ENCODE measurements around the gene MRPL58.
"Not testable (repeated sequence)": the region's sequence is repeated elsewhere in the genome, so short reads cannot be mapped to it uniquely, and the experiment has no call there.

Gene MRPL58

DNA sequence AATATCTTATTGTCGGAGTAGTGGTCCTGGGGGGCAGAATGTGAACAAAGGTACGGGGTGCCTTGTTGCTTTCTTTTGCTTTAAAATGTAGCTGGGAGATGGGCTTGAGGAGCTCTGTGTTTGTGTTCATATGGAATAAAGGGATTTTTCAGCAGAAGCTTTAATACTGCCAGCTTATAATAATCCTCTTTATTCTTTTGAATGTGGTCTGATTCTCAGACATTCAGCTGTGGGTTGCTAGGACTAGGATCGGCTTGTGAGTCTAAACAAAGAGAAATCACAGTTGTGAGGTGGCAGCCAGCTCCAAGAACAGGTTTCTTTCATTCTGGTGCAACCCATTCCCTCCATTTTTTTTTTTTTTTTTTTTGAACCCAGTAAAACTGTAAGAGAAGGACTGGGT, 7.2 kb downstream of the MRPL58 start:
- DNase-seq: no peak

DNA sequence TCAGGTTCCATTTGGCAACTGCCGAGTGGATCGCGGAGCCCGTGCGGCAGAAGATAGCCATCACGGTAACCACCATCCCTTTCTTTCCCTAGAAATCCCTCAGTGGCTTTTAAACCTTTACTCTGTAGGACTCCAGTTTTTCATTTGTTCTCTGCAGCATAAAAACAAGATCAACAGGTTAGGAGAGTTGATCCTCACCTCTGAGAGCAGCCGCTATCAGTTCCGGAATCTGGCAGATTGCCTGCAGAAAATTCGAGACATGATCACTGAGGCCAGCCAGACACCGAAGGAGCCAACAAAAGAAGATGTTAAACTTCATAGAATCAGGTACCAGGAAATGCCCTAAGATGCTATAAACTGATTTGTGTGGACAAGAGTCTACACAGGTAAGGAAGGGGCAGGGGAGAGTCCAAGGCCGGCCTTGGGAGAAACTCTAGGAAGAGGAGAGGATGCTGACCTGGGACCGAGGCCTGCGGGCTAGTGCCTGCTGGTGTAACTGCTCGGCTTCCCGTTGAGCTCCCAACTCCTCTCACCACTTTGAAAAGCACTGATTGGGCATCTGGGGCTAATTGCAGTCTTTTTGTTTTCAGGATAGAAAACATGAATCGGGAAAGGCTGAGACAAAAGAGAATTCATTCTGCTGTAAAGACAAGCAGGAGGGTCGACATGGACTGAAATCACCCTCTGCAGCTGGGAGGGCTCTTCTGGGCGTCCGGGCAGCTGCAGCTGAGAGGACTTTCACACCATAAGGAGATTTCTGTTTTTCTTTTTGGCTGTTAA, 8.1 kb downstream of the MRPL58 start:
- no peak for DNase-seq

DNA sequence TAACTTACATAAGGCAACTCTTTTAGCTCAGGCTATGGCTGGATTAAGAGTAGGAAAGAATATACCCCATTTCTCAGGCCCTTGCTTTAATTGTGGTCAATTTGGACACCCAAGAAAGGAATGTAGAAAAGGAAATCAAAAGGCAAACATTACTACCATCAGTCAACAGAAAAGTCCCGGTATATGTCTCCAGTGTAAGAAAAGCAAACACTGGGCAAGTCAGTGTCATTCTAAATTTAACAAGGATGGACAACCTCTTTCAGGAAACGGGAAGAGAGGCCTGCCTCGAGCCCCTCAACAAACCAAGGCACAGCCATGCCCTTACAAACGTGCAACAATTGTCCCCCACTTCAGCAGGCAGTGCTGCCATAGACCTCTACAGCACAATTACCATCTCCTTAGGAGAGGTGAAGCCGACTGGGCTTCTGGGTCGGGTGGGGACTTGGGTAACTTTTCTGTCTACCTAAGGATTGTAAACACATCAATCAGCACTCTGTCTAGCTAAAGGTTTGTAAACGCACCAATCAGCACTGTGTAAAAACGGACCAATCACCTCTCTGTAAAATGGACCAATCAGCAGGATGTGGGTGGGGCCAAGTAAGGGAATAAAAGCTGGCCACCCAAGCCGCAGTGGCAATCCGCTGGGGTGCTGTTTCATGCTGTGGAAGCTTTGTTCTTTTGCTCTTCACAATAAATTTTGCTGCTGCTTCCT, 12.4 kb downstream of the MRPL58 start:
- no peak for DNase-seq

DNA sequence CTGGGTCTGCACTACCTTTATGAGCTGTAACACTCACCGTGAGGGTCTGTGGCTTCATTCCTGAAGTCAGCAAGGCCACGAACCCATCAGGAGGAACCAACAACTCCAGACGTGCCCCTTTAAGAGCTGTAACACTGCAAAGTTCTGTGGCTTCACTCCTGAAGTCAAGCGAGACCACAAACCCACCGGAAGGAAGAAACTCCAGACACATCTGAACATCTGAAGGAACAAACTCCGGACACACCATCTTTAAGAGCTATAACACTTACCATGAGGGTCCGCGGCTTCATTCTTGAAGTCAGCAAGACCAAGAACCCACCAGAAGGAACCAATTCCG, 12.9 kb downstream of the MRPL58 start:
- not testable (repeated sequence) for DNase-seq

DNA sequence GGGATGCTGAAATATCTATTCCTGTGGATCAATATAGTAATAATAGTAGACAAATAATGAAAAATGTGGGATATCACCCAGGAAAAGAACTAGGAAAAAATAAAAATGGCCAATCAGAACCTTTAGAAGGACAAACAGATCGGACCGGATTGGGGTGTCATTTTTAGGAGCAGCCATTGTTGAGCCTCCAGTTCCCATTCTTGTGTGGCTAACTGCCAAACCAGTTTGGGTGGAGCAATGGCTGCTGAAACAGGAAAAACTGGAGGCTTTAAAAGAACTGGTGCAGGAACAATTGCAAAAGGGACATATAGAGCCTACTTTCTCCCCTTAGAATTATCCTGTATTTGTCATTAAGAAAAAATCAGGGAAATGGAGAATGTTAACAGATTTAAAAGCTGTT, 14.2 kb downstream of the MRPL58 start:
- DNase-seq: not testable (repeated sequence)

DNA sequence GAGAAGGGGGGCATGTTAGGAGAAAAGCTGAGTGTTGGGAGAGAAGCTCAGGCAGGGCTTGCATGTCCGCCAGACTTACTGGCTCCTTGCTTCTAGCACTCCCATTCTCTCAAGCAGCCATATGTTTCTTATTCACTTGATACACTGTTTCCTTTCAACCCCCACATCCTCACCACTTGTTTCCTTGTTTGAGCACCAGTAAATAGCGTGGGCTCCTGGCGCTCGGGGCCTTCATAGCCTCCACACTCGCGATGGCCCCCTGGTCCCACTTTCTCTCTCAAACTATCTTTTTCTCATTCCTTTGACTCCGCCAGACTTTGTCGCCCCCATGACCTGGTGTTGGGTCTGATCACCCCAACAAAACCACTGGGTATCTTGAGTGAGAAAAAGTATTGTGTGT, 17.7 kb downstream of the MRPL58 start:
- DNase-seq: no peak

DNA sequence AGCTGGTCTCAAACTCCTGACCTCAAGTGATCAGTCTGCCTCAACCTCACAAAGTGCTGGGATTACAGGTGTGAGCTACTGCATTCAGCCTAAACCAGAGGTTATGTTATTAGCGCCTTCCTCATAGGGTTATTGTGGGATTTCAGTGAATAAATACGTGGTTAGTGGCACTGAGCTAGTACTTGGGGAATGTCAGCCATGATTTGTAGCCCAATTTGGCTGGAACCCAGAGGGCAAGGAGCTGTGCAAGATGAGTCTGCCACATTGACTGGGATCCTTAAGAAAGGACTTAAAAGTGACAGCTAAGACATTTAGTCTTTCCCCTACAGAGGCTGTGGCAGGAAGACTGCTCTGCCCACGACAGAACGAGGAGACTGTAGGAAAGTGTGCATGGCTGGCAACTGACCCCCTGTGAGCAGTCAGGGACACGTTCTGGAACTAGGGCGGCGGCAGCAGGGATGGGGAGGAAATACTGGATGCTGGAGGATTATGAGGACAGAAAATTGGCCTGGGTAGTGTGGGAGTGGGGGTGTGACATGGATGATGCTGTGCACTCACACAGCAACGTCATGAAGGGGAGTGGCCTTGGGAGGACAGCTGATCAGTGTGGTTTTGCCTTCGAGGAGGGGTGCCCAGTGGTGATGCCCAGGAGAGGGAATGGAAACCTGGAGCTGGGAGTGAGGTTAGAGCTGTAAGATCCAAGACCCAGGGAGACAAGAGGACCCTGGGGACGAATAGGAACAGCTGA, 19.7 kb downstream of the MRPL58 start:
- DNase-seq: peak; percentile 42 to 60

DNA sequence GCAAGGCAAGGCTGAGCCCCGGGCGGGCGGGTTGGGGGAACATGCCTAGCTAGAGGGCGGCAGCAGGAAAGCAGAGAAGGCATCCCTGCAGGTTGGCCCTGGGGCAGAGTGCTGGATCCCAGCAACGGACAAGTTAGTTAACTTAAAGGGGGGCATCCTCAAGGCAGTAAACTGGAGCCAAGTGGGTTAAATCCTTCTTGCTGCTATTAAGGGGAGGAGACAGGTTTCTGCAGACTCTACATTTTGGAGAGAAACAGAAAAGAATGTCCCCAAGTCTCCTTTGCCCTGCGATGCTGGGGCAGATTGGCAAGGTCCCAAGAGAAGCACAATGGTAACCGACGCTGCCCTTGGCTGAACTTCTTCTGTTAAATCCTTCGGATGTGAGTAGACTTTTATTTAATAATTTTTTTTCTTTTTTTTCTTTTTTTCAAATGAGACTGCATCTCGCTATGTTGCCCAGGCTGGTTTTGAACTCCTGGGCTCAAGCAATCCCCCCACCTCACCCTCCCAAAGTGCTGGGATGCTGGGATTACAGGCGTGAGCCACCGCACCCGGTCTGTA, 20.3 kb downstream of the MRPL58 start:
- DNase-seq: no peak

DNA sequence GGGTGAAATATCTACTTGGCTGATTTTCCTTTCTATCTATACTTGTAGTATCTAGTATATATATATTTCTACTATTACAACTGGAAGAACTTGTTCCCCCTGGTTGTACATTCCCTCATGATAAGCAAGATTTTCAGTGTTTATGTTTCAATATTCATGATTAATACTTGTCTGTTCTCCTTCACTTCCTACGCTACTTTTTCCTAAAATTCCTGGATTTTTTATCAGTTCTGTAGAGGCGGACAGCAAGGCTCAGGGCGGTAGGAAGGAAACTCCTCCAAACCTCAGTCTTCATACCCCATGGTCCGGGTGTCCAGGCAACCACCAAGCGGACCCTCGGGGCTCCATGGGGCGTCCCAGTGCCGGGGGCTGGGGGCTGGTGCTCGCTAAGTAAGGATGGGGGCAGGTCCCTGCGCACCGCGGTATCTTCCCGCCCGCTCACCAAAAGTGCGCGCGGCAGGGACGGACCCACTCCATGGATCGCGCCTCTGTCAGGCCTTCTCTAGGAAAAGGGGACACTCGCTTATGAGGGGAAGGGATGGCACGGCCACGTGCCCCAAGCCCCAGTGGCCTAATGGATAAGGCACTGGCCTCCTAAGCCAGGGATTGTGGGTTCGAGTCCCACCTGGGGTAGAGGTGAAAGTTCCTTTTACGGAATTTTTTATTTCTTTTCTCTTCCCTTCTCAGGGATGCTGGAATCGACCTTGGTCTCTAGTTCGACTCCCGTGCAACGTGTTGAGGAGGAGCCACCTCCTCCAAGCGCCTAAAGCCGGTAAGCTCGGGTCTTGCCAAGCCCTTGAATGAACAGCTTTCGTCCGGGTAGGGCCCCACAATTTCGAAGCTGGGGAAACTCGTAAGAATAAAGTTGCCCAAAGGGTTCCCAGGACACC, 21.1 kb downstream of the MRPL58 start:
- DNase-seq: peak; percentile 79 to 93

DNA sequence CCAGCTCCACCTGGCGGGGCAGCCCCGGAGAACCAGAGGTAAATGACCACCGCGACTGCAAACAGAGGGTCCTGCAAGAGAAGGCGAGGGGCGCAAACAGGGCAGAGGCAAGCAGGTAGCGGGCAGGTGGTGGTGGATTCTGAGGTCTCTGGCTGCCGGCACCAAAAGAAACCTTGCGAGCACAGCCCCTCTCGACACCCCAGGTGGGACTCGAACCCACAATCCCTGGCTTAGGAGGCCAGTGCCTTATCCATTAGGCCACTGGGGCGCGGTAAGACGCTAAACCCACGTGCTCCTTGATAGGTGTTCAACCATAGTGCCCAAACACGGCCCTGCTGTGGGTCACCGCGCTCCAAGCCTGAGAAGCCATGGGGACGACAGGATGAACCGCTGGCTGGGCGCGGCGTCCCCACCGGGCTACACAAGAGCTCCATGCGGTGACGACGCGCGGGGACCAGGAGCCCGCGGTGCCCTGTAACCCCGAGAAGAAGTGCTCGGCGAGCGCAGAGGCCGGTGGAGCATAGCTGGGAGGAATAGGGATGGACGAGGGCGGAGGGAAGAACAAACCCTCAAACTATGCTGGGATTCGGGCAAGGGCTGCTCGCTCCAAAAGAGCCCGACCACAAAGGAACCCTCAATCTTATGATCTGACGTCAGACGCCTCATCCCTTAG, 21.9 kb downstream of the MRPL58 start:
- peak; percentile 82 to 96 for DNase-seq

DNA sequence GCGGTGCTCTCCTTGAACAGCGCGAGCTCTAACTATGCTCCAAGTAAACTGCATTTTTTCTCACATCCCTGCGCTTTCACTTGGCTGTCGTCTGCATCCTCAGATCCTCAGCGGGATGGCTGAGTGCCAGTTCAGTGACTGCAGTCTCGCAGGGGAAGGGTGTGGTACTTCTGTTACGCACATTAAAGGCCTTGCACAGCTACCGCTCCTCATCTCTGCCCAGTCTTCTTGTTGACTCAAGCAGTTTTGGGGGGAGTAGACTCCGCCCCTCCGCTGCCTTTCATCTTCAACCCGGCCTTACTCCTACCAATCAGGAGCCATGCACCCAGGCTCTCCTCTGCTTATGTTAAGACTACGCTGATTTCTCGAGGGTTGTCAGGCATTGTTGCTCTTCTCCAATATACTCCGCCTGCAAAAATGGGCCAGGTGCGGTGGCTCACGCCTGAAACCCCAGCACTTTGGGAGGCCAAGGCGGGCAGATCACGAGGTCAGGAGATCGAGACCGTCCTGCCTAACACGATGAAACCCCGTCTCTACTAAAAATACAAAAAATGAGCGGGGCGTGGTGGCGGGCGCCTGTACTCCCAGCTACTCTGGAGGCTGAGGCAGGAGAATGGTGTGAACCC, 24.3 kb downstream of the MRPL58 start:
- DNase-seq: peak; percentile 60 to 85

DNA sequence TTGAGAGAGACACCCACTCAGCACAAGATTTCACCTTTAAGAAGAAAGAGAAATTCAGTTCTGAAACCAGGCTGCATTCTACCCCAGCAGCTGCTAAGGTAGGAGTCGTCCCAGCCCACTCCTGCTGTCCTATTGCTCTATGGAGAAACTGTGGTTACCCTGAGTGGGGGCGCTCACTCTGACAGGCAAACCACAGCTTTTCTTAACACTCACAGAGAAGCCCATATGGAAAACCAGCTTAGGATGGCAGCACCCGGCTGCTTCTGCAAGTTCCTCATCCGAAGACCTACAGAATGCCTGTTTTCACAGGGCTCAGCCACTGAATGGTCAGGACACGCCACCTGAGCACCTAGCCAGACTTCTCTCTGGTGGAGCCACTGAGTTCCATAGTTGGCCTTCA, 26.8 kb downstream of the MRPL58 start:
- no peak for DNase-seq

DNA sequence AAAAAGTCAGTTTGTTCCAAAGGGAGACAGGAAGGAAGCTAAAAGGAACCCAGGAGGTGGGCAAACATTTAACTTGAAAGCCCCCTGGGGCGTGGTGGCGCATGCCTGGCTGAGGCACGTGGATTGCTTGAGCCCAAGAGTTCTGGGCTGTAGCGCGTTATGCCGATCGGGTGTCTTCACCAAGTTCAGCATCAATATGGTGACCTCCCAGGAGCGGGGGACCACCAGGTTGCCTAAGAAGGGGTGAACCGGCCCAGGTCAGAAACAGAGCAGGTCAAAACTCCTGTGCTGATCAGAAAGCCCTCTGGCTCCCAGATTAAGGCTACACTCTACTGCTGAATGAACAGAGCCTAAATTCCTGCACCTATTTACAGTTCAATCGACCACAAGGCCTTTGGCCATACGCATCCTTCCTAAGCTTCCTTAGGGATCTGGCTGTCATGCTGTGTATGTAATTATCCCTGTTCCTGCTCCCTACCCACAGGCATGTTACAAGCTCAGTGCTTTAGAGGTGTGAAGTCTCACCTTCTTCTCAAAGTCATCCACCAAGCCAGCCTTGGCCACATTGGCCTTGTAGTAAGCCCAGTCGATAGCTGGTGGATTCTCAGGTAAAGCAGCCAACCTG, 29.3 kb downstream of the MRPL58 start:
- DNase-seq: no peak

DNA sequence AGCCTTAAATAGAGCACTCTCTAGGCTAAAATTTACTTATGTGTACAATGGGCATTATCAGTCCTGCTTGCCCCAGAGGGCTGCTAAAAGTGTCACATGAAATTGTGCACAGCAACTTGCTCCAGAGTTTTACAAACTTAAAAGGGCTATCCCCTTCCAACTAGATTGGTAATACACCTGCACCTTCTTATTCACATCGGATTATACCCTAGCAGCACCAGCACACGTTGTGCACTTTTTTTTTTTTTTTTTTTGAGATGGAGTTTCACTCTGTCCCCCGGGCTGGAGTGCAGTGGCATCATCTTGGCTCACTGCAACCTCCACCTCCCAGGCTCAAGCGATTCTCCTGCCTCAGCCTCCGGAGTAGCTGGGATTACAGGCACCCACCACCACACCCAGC, 31.3 kb downstream of the MRPL58 start:
- not testable (repeated sequence) for DNase-seq

DNA sequence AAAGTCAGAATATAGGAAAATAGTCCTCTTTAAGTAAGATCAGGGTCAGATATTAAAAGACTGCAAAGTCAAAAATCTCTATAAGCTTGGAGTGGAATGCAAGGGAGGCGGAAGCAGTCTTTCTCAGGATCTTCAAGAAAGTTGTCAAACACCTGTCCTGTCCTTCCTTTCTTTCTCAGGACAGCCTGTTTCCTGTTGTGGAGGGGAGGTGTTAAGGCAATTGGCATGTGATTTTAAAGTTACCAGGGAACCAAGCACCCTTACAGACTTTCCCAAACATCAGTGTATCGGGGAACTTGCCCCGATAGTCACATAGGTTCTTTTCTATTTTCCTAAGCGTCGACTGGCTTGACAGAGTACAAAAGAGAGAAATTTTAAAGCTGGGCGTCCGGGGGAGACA, 32.2 kb downstream of the MRPL58 start:
- no peak for DNase-seq

DNA sequence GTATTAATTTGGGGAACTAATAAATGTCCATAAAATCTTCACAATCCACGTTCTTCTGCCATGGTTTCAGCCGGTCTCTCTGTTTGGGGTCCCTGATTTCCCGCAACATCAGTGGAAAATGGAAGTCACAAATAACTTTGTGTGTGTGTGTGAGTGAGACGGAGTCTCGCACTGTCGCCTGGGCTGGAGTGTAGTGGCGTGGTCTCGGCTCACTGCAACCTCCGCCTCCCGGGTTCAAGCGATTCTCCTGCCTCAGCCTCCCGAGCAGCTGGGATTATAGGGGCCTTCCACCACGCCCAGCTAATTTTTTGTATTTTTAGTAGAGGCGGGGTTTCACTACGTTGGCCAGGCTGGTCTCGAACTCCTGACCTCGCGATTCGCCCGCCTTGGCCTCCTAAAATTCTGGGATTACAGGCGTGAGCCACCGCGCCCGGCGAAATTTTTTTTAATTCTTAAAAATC, 33.5 kb downstream of the MRPL58 start:
- peak in 1 of 2 experiments; percentile 34 for DNase-seq

DNA sequence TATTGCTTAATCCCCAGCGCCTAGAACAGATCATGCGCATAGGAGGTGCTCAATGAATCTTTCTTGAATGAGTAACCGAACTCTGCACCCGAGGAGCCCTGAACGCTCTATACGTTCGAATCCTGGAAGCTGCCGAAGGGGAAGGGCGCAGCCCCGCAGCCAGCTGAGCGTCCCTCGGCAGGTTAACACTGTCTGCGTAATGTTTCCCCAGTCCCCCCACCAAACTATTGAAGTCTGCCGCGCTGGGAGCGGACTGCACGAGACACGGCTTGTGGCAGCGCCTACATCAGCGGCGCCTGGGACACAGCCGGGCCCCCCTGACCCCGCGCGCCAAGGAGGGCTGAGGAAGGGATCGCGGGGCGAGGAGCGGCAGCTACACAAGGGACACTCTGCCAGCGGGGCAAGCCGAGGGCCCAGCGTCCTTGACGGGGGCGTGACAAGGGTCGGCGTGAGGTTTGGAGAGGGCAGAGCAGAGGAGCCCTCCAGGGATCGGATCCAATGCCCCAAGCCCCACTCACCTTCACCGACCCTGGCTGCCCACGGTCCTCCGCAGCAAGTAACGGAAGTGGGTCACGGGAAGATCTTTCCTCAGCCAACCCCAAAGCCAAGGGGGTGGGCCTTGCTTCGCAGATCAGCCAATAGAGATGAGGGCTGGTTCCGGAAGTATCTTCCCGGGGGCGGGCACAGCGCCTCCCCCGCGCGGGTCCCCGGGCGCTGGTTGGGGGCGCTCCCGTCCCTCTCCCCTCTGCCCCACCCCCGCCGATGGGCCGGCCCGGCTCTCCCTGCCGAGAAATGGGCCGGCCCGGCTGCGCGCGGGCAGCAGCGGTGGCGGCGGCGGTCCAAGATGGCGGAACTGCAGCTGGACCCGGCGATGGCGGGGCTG, 34.2 kb downstream of the MRPL58 start, which contains the start of the genes ATP5PD and KCTD2:
ATP5PD (minus strand) TSS at position 563 of the 883 bp plus-strand sequence. CDS start 4,319 bp downstream, outside the sequence.
KCTD2 (plus strand) TSS at position 819 of the 883 bp plus-strand sequence; CDS start at position 845, 26 bp downstream.
- DNase-seq: peak; percentile 93 to 94

DNA sequence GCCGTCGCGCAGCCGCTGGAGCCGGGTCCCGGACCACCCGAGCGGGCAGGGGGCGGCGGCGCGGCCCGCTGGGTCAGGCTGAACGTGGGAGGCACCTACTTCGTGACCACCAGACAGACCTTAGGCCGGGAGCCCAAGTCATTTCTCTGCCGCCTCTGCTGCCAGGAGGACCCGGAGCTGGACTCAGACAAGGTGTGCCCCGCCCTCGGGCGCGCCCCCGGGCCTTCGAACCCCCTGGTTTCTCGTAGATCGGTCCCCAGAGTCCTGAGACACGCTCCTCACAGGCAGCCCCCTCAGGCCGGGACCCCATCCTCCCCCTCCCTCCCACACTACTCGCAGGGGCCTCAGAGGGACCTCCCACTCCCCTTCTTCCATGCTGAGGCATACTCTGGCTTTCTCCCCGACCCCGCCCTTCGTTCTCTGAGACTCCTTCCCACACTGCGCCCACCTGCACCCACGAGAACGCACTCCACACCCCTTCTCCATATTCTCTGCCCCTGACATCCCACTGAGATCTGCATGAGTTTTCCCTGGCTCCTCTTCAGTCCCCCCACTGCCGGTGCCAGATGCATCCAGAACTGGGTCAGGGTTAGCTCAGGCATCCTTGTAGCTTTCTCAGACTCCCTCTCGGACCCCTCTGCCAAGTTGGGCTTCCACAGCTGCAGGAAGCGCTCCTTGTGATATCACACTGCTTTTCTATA, 35.1 kb downstream of the MRPL58 start:
- peak; percentile 25 to 49 for DNase-seq

All from stimulated activated CD4-positive, alpha-beta T cell treated with anti-CD3 and anti-CD28 coated beads, Interleukin-4, amount 100 ng/mL, for 4 hours (primary cell).